Gastrocnemius medialis (tissue), 4 donors: ENCODE data around the gene SMG6.

Experiments
- CTCF ChIP-seq, 5 experiments: fragments of 450-650 bp in 3 of 5; fragments of 200-600 bp in 2 of 5; sonication (generic) in 2 of 5; IDR thresholded peaks in 4 of 5; conservative IDR thresholded peaks in 1 of 5; 1 replicate in 4 of 5; 2 replicates in 1 of 5; pipeline ENCODE4 v1.5.1; 2016 to 2019; ENCODE audit warnings: antibody characterized with exemption in 5 of 5, mild to moderate bottlenecking in 3 of 5, moderate library complexity in 3 of 5
- POLR2A ChIP-seq, 2 donors: fragments of 450-650 bp; IDR thresholded peaks; one replicate each; pipeline ENCODE4 v1.6.1; 2017; ENCODE audit warnings: antibody characterized with exemption in 2 of 2, mild to moderate bottlenecking in 2 of 2, moderate library complexity in 2 of 2

GRCh38 chr17:2179615-2180295 is 123.8 kb downstream of the SMG6 start:
- TF ChIP-seq CTCF (IDR thresholded peaks at IDR 0.05 in 4 of 5, conservative IDR thresholded peaks at IDR 0.05 in 1 of 5) (no peak), POLR2A (IDR thresholded peaks at IDR 0.05) (no peak)
